Measurements from ENCODE around the gene EPHA5. TPM values are rescaled to one million over a fixed set of nuclear protein-coding genes. Genes with fewer than 3 reads are reported as not detected.

EPHA5 gene
- total and polyA plus RNA-seq, 7 donors, result 0.01 to 0.06 (median 0.01) TPM; not detected in 4

GRCh38 chr4:65671372-65671771 is 1.1 kb upstream of the EPHA5 start:
- H3K9me3 ChIP-seq, result no peaks in the 10 kb centered on the region
- TF ChIP-seq CTCF (IDR thresholded peaks at IDR 0.05), result no peak
- DNase-seq (no peak), ATAC-seq (no peak)
- H3K36me3 ChIP-seq (ENCODE audit: insufficient read depth in 1 of 2, low read depth in 1 of 2), result no peaks in the 10 kb centered on the region
- H3K4me1 ChIP-seq, result no peaks in the 10 kb centered on the region
- H3K27ac ChIP-seq, result no peak overlapping the region
- intact Hi-C loops (cut with DNase I), result no loop called here
- 61 to 63% (median 62%) methylated on average over 2 of the region's 2 CpGs for WGBS, 3 donors
- H3K27me3 ChIP-seq (ENCODE audit: insufficient read depth in 3 of 3, low read length in 2 of 3), result peaks cover 4 to 37% (median 21%) of the 10 kb centered on the region in 3 donors
- no peak overlapping the region for H3K4me3 ChIP-seq

DNA sequence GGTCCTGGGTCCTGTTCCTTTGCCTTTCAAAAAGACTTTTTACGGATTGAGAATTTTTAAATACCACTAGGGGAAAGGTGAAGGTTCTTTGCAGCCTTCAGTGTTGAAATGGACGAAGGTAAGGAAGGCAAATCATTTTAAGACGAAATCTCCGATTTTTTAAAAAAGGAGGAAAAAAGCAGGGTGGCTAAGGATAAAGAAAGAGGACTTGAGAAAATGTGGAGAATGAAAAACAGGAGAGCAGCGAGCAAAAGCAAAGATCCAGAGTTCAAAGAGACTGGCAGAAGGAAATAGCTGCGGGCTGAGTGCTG is 314 bp downstream of the EPHA5 start:
- H3K4me3 ChIP-seq, result peak overlapping the region; percentile 54
- WGBS, 3 donors, result 0 to 1% (median 0%) methylated on average over 6 of the region's 6 CpGs
- intact Hi-C loops (cut with DNase I), result no loop called here
- no peaks in the 10 kb centered on the region for H3K36me3 ChIP-seq (ENCODE audit: insufficient read depth in 1 of 2, low read depth in 1 of 2)
- H3K4me1 ChIP-seq, result no peaks in the 10 kb centered on the region
- DNase-seq, result no peak
- no peak for ATAC-seq
- no peak for TF ChIP-seq CTCF (IDR thresholded peaks at IDR 0.05)
- H3K27ac ChIP-seq, result no peak overlapping the region
- H3K9me3 ChIP-seq, result no peaks in the 10 kb centered on the region
- H3K27me3 ChIP-seq (ENCODE audit: insufficient read depth in 3 of 3, low read length in 2 of 3), result peaks cover 4 to 37% (median 21%) of the 10 kb centered on the region in 3 donors

DNA sequence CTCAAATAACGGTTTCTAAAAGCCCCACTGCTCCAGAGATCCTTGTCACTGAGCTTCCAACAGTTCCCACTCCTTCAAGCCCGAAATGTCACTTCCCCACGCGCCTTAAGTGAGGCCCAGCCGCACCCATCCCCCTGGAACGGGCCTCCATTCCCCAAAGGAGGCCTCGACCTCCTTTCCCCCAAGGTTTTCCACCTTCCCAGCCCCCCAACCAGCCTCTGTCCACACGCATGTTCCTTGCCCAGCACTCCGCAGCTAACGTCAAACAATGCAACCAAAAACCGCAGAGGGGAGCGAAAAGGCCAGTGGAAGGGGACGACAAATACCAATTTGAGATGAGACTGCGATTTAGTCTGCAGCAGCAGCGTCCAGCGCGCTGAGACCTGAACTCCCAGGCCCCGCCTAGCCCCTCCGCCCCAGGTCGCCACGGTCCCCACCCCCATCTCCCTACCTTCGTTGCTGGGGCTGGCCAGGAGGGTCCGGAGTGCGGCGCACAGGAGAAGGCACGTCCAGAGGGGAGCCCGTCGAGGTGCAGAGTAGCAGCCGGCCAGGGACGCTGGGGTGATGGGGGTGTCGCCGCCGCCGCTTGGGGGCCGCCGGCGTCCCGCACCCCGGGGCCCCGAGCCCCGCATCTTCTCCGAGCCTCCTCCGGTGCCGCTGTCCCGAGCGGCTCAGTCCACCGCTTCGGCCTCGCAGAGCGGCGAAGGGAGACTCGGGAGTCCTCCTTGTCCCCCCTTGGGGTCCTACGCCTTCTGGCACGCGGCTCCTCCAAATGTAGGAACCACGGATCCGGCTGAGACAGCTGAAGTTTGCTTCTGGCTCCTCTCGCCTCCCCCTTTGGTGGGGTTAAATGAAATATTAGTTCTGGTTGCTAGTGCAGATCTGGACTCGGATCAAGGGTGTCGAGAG is 924 bp downstream of the EPHA5 start:
- intact Hi-C loops (cut with DNase I), result no loop called here
- Histone ChIP-seq H3K27ac (no peak overlapping the region), H3K4me3 (peak overlapping the region; percentile 54), H3K27me3 (ENCODE audit: insufficient read depth in 3 of 3, low read length in 2 of 3) (peaks cover 4 to 37% (median 21%) of the 10 kb centered on the region in 3 donors), H3K36me3 (ENCODE audit: insufficient read depth in 1 of 2, low read depth in 1 of 2) (no peaks in the 10 kb centered on the region), H3K4me1 (no peaks in the 10 kb centered on the region), H3K9me3 (no peaks in the 10 kb centered on the region)
- TF ChIP-seq CTCF (IDR thresholded peaks at IDR 0.05), result no peak
- ATAC-seq (peak in 1 of 4 donors; percentile 32), DNase-seq (peak in 1 of 2 donors; percentile 32)
- WGBS, 3 donors, result 1 to 2% (median 1%) methylated on average over 47 to 60 of the region's 60 CpGs

DNA sequence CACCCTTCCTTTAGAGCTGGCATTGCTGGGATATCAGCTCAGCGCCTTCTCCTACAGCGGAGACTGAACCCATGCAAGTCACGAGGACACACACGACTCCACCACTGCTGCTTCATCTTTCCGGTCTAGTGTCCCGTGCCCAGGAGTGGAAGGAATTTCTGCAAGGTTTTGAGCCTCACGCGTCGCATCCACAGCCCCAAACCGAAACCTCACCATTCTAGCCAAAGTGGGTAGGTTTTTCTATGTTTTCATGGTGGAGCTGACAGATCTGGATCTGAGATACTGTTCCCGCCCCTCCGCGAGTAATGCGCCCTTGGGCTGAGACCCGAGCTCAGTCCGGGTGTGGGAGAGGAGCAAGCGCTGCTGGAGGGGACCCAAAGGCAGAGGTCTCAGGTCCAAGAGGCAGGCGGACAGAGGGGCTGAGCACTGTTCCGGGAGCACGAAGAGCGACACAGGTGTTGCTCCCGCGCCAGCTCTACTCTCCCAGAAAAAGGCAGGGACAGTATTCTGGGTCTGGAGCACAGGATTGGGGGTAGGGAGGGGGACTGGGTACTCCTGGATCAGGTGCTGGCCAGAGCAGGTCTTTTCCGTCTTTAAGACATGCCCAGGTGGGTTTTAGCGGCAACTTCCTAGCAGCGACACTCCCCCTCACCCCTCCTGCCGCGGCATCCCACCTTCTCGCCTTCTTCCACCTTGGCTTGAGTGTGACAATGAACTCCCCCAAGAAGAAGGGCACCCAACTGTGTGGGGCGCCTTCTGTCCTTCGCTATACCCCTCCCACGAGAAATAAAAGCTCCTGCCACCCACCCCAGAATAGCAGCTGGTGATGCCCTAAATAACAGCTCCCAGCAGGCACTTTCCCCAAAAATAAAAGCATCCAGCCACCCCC is 1.8 kb downstream of the EPHA5 start:
- no peak overlapping the region for H3K27ac ChIP-seq
- peaks cover 4 to 37% (median 21%) of the 10 kb centered on the region in 3 donors for H3K27me3 ChIP-seq (ENCODE audit: insufficient read depth in 3 of 3, low read length in 2 of 3)
- no peaks in the 10 kb centered on the region for H3K4me1 ChIP-seq
- intact Hi-C loops (cut with DNase I), result no loop called here
- H3K36me3 ChIP-seq (ENCODE audit: insufficient read depth in 1 of 2, low read depth in 1 of 2), result no peaks in the 10 kb centered on the region
- 2 to 3% (median 2%) methylated on average over 30 to 32 of the region's 32 CpGs for WGBS, 3 donors
- DNase-seq (peak in 1 of 2 donors; percentile 33), ATAC-seq (peak in 1 of 4 donors; percentile 42)
- H3K4me3 ChIP-seq, result peak overlapping the region; percentile 47
- TF ChIP-seq CTCF (IDR thresholded peaks at IDR 0.05), result no peak
- H3K9me3 ChIP-seq, result no peaks in the 10 kb centered on the region

Measured in psoas muscle (tissue), 8 donors.